Right lobe of liver (tissue), 6 donors: ENCODE results near the gene INPP4B. TPM values are rescaled to one million over a fixed set of nuclear protein-coding genes. Genes with fewer than 3 reads are reported as not detected.

ENCODE experiments used
- ATAC-seq, 4 donors: fragments of 200-7000 bp; cut with Tn5 transposase; one replicate each; pipeline ENCODE4 v1.9.1; 2020; ENCODE audit warnings: mild to moderate bottlenecking in 4 of 4, moderate library complexity in 4 of 4
- DNase-seq, 3 donors: peaks; one replicate each; pipeline ENCODE4 v3.0.0-alpha.2; 2020
- H3K27ac ChIP-seq, 3 donors: fragments of 200-600 bp; one replicate each; pipeline ENCODE4 v1.8.0; 2022
- H3K27me3 ChIP-seq, 2 donors: fragments of 200-600 bp; one replicate each; pipeline ENCODE4 v1.8.0; 2022
- H3K36me3 ChIP-seq, 4 donors: fragments of 200-600 bp; sonication (generic) in 1 of 4; one replicate each; pipeline versions ENCODE4 v1.5.1 to v1.8.0; 2017 to 2022; ENCODE audit warnings: control low read depth in 1 of 4
- H3K4me1 ChIP-seq, 4 donors: fragments of 200-600 bp; sonication (generic) in 1 of 4; one replicate each; pipeline versions ENCODE4 v1.5.1 to v1.8.0; 2017 to 2022; ENCODE audit warnings: control low read depth in 1 of 4
- H3K4me3 ChIP-seq, 3 donors: fragments of 200-600 bp; one replicate each; pipeline ENCODE4 v1.8.0; 2022
- H3K9me3 ChIP-seq, 4 donors: fragments of 200-600 bp; sonication (generic) in 1 of 4; one replicate each; pipeline versions ENCODE4 v1.5.1 to v1.8.0; 2017 to 2022; ENCODE audit warnings: control low read depth in 1 of 4
- CTCF ChIP-seq, 4 donors: fragments of 200-600 bp in 3 of 4; fragments of 450-650 bp in 1 of 4; IDR thresholded peaks; one replicate each; pipeline versions ENCODE4 v1.5.1 to v1.8.0; 2016 to 2022; ENCODE audit warnings: antibody characterized with exemption in 4 of 4, mild to moderate bottlenecking in 2 of 4
- POLR2A ChIP-seq: fragments of 450-650 bp; IDR thresholded peaks from one replicate; pipeline ENCODE4 v1.6.1; 2017; ENCODE audit warnings: antibody characterized with exemption, mild to moderate bottlenecking
- WGBS: methylation state at CpG from one replicate; pipeline ENCODE4 v1.1.6; 2018; ENCODE audit warnings: low coverage, low lambda C conversion rate; ENCODE audit not compliant: insufficient coverage; ENCODE audit errors: missing lambda C conversion rate; 5-methylcytosine and 5-hydroxymethylcytosine counted together
- intact Hi-C, 2 donors: fragments of 100-400 bp; cut with DNase I; formaldehyde crosslinking; loops; one replicate each; pipeline versions ENCODE4 v1.11.2 to v1.14.1; 2022
- total RNA-seq, 6 experiments: library from RNA; depleted of rRNA in 2 of 6; stranded (reverse); fragments of >200 nt in 2 of 6; fragmentation: NEBNext Ultra II Directional in 3 of 6; extraction: Animal tissue kit (Norgen Biotek cat#: 25700) in 3 of 6; gene quantifications; one replicate each; pipeline versions ENCODE4 v1.1.0 to v1.2.4, GENCODE V29; 2016 to 2023
- donor health status: DM: no; HTN: yes; CAD: no.
- donor health status: DM: no; HTN: no; CAD: no.
- donor health status: DM: no; HTN: no; CAD: no.
- donor health status: DM: no; HTN: yes; CAD: no.
- donor health status: DM: no; HTN: yes; CAD: no.

Gene INPP4B
- total RNA-seq, 6 experiments from 2014 or later, result 0.73 to 5.0 (median 1.6) TPM

- TF ChIP-seq CTCF (IDR thresholded peaks at IDR 0.05) (no peak), POLR2A (no peak)
- intact Hi-C loops, result no loop called here
- peaks cover 0 to 2% (median 0%) of the 10 kb centered on the region in 4 donors for H3K36me3 ChIP-seq
- no peaks in the 10 kb centered on the region for H3K9me3 ChIP-seq
- no peak overlapping the region for H3K4me3 ChIP-seq
- H3K4me1 ChIP-seq, result no peaks in the 10 kb centered on the region
- 77% methylated on average over 3 of the region's 3 CpGs for WGBS
- no peak overlapping the region for H3K27ac ChIP-seq
- ATAC-seq, result no peak
- DNase-seq, result no peak
- no peaks in the 10 kb centered on the region for H3K27me3 ChIP-seq
Measured at GRCh38 chr4:142161086-142161485, 685.0 kb downstream of the INPP4B start.

GRCh38 chr4:142160509-142160908 lies 685.6 kb downstream of the INPP4B start:
- DNase-seq (no peak), ATAC-seq (no peak)
- TF ChIP-seq CTCF (IDR thresholded peaks at IDR 0.05), result no peak
- TF ChIP-seq POLR2A, result no peak
- intact Hi-C loops, result no loop called here
- WGBS, result 40% methylated on average over 2 of the region's 2 CpGs
- H3K27me3 ChIP-seq, result no peaks in the 10 kb centered on the region
- no peak overlapping the region for H3K4me3 ChIP-seq
- no peaks in the 10 kb centered on the region for H3K9me3 ChIP-seq
- H3K4me1 ChIP-seq, result no peaks in the 10 kb centered on the region
- peaks cover 0 to 2% (median 0%) of the 10 kb centered on the region in 4 donors for H3K36me3 ChIP-seq
- H3K27ac ChIP-seq, result no peak overlapping the region

- H3K4me3 ChIP-seq, result no peak overlapping the region
- intact Hi-C loops, result no loop called here
- peaks cover 0 to 2% (median 0%) of the 10 kb centered on the region in 4 donors for H3K36me3 ChIP-seq
- no peaks in the 10 kb centered on the region for H3K9me3 ChIP-seq
- DNase-seq (no peak), ATAC-seq (no peak)
- WGBS, result 42% methylated on average over 2 of the region's 2 CpGs
- TF ChIP-seq CTCF (IDR thresholded peaks at IDR 0.05) (no peak), POLR2A (no peak)
- H3K4me1 ChIP-seq, result no peaks in the 10 kb centered on the region
- no peaks in the 10 kb centered on the region for H3K27me3 ChIP-seq
- no peak overlapping the region for H3K27ac ChIP-seq
Measured at GRCh38 chr4:142158980-142159379, 687.1 kb downstream of the INPP4B start.

GRCh38 chr4:142156256-142156655 lies 689.8 kb downstream of the INPP4B start:
- Histone ChIP-seq H3K27ac (no peak overlapping the region), H3K27me3 (no peaks in the 10 kb centered on the region), H3K9me3 (no peaks in the 10 kb centered on the region), H3K4me3 (no peak overlapping the region), H3K36me3 (peaks cover 0 to 2% (median 0%) of the 10 kb centered on the region in 4 donors), H3K4me1 (no peaks in the 10 kb centered on the region)
- intact Hi-C loops, result no loop called here
- DNase-seq (no peak), ATAC-seq (no peak)
- TF ChIP-seq POLR2A (no peak), CTCF (IDR thresholded peaks at IDR 0.05) (no peak)

GRCh38 chr4:142155347-142155746 lies 690.8 kb downstream of the INPP4B start:
- Histone ChIP-seq H3K9me3 (no peaks in the 10 kb centered on the region), H3K27me3 (no peaks in the 10 kb centered on the region), H3K4me1 (no peaks in the 10 kb centered on the region), H3K27ac (no peak overlapping the region), H3K36me3 (no peaks in the 10 kb centered on the region), H3K4me3 (no peak overlapping the region)
- DNase-seq, result no peak
- ATAC-seq, result no peak
- no peak for TF ChIP-seq CTCF (IDR thresholded peaks at IDR 0.05)
- TF ChIP-seq POLR2A, result no peak
- intact Hi-C loops, result no loop called here
- WGBS, result 65% methylated on average over 2 of the region's 2 CpGs
